Uterus (tissue), 4 donors: ENCODE data around the gene MRPS16. TPM values are rescaled to one million over a fixed set of nuclear protein-coding genes. Genes with fewer than 3 reads are reported as not detected.

ENCODE experiments used
- DNase-seq, 2 donors: peaks; one replicate each; pipeline ENCODE4 v3.0.0-alpha.2; 2019 to 2020
- H3K27ac ChIP-seq, 2 donors: fragments of 200-600 bp; sonication (generic); 1 replicate in 1 of 2; 2 replicates in 1 of 2; pipeline ENCODE4 v1.5.1; 2016 to 2018
- H3K27me3 ChIP-seq, 2 donors: fragments of 200-600 bp; sonication (generic); one replicate each; pipeline ENCODE4 v1.5.1; 2018 to 2019; ENCODE audit warnings: control low read depth in 1 of 2
- H3K36me3 ChIP-seq, 2 donors: fragments of 200-600 bp; sonication (generic); one replicate each; pipeline ENCODE4 v1.5.1; 2019; ENCODE audit warnings: control low read depth in 1 of 2
- H3K4me1 ChIP-seq, 2 donors: fragments of 200-600 bp; sonication (generic); one replicate each; pipeline ENCODE4 v1.5.1; 2018 to 2019; ENCODE audit warnings: control low read depth in 1 of 2
- H3K4me3 ChIP-seq, 2 donors: fragments of 200-600 bp; sonication (generic); 1 replicate in 1 of 2; 2 replicates in 1 of 2; pipeline ENCODE4 v1.5.1; 2018 to 2019; ENCODE audit warnings: mild to moderate bottlenecking in 1 of 2
- H3K9me3 ChIP-seq, 2 donors: fragments of 200-600 bp; sonication (generic); one replicate each; pipeline ENCODE4 v1.5.1; 2019; ENCODE audit warnings: control low read depth in 1 of 2
- POLR2A ChIP-seq, 2 donors: fragments of 450-650 bp; IDR thresholded peaks; one replicate each; pipeline ENCODE4 v1.6.1; 2016; ENCODE audit warnings: antibody characterized with exemption in 2 of 2, mild to moderate bottlenecking in 1 of 2, moderate library complexity in 1 of 2
- intact Hi-C: fragments of 100-400 bp; cut with DNase I; formaldehyde crosslinking; loops from one replicate; pipeline ENCODE4 v1.15.1; 2023; ENCODE audit warnings: low total_unique reads
- total RNA-seq, 4 donors: library from RNA; depleted of rRNA in 3 of 4; stranded (reverse); fragments of >200 nt in 3 of 4; gene quantifications; one replicate each; pipeline versions ENCODE4 v1.1.0 to v1.2.4, GENCODE V29; 2014 to 2023
- TF ChIP-seq, protein P1 (sequence below), 4 experiments: fragments of 200-600 bp in 2 of 4; fragments of 450-650 bp in 2 of 4; sonication (generic) in 2 of 4; IDR thresholded peaks; one replicate each; pipeline ENCODE4 v1.5.1; 2016 to 2019; ENCODE audit warnings: antibody characterized with exemption in 4 of 4, mild to moderate bottlenecking in 2 of 4, moderate library complexity in 1 of 4
- donor health status: DM: yes; HTN: yes; CAD: no.

Gene MRPS16
- total RNA-seq, 4 donors from 2014 or later: 6.8 to 67.7 (median 54.0) TPM

DNA sequence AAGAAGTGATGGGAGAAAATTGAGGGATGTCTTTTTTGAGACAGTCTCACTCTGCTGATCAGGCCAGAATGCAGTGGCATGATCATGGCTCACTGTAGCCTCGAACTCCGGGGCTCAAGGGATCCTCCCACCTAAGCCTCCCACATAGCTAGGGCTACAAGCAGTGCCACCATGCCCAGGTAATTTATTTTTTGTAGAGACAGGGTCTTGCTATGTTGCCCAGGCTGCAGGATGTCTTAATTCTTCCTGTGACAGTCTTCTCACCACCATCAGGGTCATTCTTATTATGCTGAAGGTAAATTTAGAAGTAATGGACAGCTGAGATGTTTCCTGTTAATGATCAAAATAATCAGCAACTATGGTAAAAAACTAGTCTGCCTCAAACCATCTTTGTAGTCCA lies 12.5 kb downstream of the MRPS16 start:
- H3K9me3 ChIP-seq: no peaks in the 10 kb centered on the region
- H3K4me3 ChIP-seq: no peak overlapping the region
- no peaks in the 10 kb centered on the region for H3K4me1 ChIP-seq
- no peaks in the 10 kb centered on the region for H3K27me3 ChIP-seq
- intact Hi-C loops: no loop called here
- H3K27ac ChIP-seq: no peak overlapping the region
- H3K36me3 ChIP-seq: no peaks in the 10 kb centered on the region
- TF ChIP-seq, protein P1, sequence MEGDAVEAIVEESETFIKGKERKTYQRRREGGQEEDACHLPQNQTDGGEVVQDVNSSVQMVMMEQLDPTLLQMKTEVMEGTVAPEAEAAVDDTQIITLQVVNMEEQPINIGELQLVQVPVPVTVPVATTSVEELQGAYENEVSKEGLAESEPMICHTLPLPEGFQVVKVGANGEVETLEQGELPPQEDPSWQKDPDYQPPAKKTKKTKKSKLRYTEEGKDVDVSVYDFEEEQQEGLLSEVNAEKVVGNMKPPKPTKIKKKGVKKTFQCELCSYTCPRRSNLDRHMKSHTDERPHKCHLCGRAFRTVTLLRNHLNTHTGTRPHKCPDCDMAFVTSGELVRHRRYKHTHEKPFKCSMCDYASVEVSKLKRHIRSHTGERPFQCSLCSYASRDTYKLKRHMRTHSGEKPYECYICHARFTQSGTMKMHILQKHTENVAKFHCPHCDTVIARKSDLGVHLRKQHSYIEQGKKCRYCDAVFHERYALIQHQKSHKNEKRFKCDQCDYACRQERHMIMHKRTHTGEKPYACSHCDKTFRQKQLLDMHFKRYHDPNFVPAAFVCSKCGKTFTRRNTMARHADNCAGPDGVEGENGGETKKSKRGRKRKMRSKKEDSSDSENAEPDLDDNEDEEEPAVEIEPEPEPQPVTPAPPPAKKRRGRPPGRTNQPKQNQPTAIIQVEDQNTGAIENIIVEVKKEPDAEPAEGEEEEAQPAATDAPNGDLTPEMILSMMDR (IDR thresholded peaks at IDR 0.05): no peak
- no peak for TF ChIP-seq POLR2A (IDR thresholded peaks at IDR 0.05)
- DNase-seq: no peak

DNA sequence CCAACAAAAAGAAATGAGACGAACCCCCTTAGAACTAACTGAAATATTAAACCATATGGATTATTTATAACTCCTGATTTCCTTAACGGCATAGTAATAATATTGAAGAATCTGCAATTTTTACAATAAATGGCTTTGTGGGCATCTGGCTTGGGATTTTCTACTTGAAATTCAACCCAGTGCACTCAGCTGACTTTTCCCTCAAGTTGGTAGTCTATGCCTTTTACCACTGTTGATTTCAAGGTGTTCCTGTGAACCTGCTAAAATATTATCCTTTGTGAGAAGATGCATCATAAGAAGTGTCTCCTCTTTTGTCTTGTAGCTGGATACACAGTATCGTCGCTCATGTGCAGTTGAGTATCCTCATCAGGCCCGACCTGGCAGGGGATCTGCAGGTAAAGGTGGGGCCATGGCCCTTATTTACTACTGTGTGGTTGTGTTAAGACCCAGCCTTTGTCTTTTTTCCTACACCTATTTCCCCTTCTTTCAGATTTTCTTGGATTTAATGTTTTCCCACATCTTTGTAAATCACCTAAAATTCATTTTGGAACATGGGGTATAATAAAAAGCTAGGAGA lies 13.4 kb downstream of the MRPS16 start:
- no peak for DNase-seq
- Histone ChIP-seq H3K27ac (no peak overlapping the region), H3K4me3 (no peak overlapping the region), H3K27me3 (no peaks in the 10 kb centered on the region), H3K4me1 (no peaks in the 10 kb centered on the region), H3K36me3 (no peaks in the 10 kb centered on the region), H3K9me3 (no peaks in the 10 kb centered on the region)
- TF ChIP-seq, protein P1 (IDR thresholded peaks at IDR 0.05): no peak
- TF ChIP-seq POLR2A (IDR thresholded peaks at IDR 0.05): no peak
- intact Hi-C loops: no loop called here

DNA sequence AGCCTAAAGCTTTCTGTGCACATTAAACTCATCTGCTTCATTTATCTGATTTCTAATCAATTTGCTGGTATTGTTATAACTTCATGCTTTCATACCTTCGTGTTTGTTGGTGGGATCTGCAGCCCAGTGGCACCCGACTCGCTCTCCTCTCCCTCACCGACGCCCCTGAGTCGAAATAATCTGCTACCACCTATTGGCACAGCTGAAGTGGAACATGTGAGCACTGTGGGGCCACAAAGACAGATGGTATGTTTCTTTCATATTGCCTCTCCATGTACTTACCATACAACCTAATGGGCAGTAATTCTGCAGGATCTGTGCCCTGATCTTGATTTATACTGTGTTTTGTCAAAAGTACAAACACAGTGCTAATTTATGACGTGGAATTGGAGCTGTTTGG lies 17.7 kb downstream of the MRPS16 start:
- no peaks in the 10 kb centered on the region for H3K4me1 ChIP-seq
- intact Hi-C loops: no loop called here
- no peak overlapping the region for H3K27ac ChIP-seq
- no peak for TF ChIP-seq POLR2A (IDR thresholded peaks at IDR 0.05)
- TF ChIP-seq, protein P1 (IDR thresholded peaks at IDR 0.05): no peak
- no peak for DNase-seq
- H3K9me3 ChIP-seq: no peaks in the 10 kb centered on the region
- H3K27me3 ChIP-seq: no peaks in the 10 kb centered on the region
- H3K4me3 ChIP-seq: no peak overlapping the region
- H3K36me3 ChIP-seq: no peaks in the 10 kb centered on the region

GRCh38 chr10:73233883-73234282 lies 18.6 kb downstream of the MRPS16 start:
- Histone ChIP-seq H3K27me3 (no peaks in the 10 kb centered on the region), H3K4me3 (no peak overlapping the region), H3K4me1 (no peaks in the 10 kb centered on the region), H3K27ac (no peak overlapping the region), H3K9me3 (no peaks in the 10 kb centered on the region), H3K36me3 (no peaks in the 10 kb centered on the region)
- TF ChIP-seq POLR2A (IDR thresholded peaks at IDR 0.05): no peak
- TF ChIP-seq, protein P1 (IDR thresholded peaks at IDR 0.05): no peak
- no peak for DNase-seq
- intact Hi-C loops: no loop called here

- H3K9me3 ChIP-seq: no peaks in the 10 kb centered on the region
- no peaks in the 10 kb centered on the region for H3K4me1 ChIP-seq
- intact Hi-C loops: no loop called here
- TF ChIP-seq POLR2A (IDR thresholded peaks at IDR 0.05): no peak
- TF ChIP-seq, protein P1 (IDR thresholded peaks at IDR 0.05): no peak
- no peak overlapping the region for H3K4me3 ChIP-seq
- no peak for DNase-seq
- H3K27ac ChIP-seq: no peak overlapping the region
- H3K27me3 ChIP-seq: no peaks in the 10 kb centered on the region
- H3K36me3 ChIP-seq: no peaks in the 10 kb centered on the region
These were observed 19.6 kb downstream of the MRPS16 start for GRCh38 chr10:73232887-73233286.
